Measurements from ENCODE around the gene GOLGB1.

The GOLGB1 gene

GRCh38 chr3:121665488-121665887, 84.1 kb downstream of the GOLGB1 start:
- Histone ChIP-seq H3K36me3 (ENCODE audit: control insufficient read depth, low read length) (peaks cover 37% of the 10 kb centered on the region), H3K4me3 (ENCODE audit: low read length) (no peak overlapping the region), H3K4me2 (ENCODE audit: low read length) (no peak overlapping the region), H3K27me3 (ENCODE audit: control insufficient read depth, low read length) (no peaks in the 10 kb centered on the region), H3K27ac (ENCODE audit: low read depth, low read length) (no peak overlapping the region), H4K20me1 (ENCODE audit: control insufficient read depth, insufficient read depth, low read depth, low read length) (no peaks in the 10 kb centered on the region), H3K79me2 (ENCODE audit: control insufficient read depth, low read length) (peaks cover 2% of the 10 kb centered on the region), H3K4me1 (ENCODE audit: control insufficient read depth, low read length) (peaks cover 10% of the 10 kb centered on the region), H3K9me2 (replicated peaks; ENCODE audit: control insufficient read depth, low read length) (no peaks in the 10 kb centered on the region), H3F3A (ENCODE audit: control insufficient read depth, insufficient read depth) (no peaks in the 10 kb centered on the region), H3K9me3 (ENCODE audit: control insufficient read depth, insufficient read depth, low read length) (no peaks in the 10 kb centered on the region)
- TF ChIP-seq CTCF (IDR thresholded peaks at IDR 0.05; ENCODE audit: low read depth, low read length, poor library complexity, severe bottlenecking) (no peak), EZH2phosphoT487 (IDR thresholded peaks at IDR 0.05; ENCODE audit: borderline replicate concordance, low read length) (no peak)

- no peaks in the 10 kb centered on the region for H3K9me2 ChIP-seq (replicated peaks; ENCODE audit: control insufficient read depth, low read length)
- no peak overlapping the region for H3K4me3 ChIP-seq (ENCODE audit: low read length)
- H4K20me1 ChIP-seq (ENCODE audit: control insufficient read depth, insufficient read depth, low read depth, low read length) = no peaks in the 10 kb centered on the region
- no peaks in the 10 kb centered on the region for H3K9me3 ChIP-seq (ENCODE audit: control insufficient read depth, insufficient read depth, low read length)
- no peak overlapping the region for H3K27ac ChIP-seq (ENCODE audit: low read depth, low read length)
- no peak overlapping the region for H3K4me2 ChIP-seq (ENCODE audit: low read length)
- peaks cover 27% of the 10 kb centered on the region for H3K4me1 ChIP-seq (ENCODE audit: control insufficient read depth, low read length)
- peaks cover 54% of the 10 kb centered on the region for H3K36me3 ChIP-seq (ENCODE audit: control insufficient read depth, low read length)
- H3K79me2 ChIP-seq (ENCODE audit: control insufficient read depth, low read length) = peaks cover 24% of the 10 kb centered on the region
- TF ChIP-seq CTCF (IDR thresholded peaks at IDR 0.05; ENCODE audit: low read depth, low read length, poor library complexity, severe bottlenecking) (no peak), EZH2phosphoT487 (IDR thresholded peaks at IDR 0.05; ENCODE audit: borderline replicate concordance, low read length) (no peak)
- H3F3A ChIP-seq (ENCODE audit: control insufficient read depth, insufficient read depth) = no peaks in the 10 kb centered on the region
- no peaks in the 10 kb centered on the region for H3K27me3 ChIP-seq (ENCODE audit: control insufficient read depth, low read length)
These were observed 86.2 kb downstream of the GOLGB1 start for GRCh38 chr3:121663171-121663847.

DNA sequence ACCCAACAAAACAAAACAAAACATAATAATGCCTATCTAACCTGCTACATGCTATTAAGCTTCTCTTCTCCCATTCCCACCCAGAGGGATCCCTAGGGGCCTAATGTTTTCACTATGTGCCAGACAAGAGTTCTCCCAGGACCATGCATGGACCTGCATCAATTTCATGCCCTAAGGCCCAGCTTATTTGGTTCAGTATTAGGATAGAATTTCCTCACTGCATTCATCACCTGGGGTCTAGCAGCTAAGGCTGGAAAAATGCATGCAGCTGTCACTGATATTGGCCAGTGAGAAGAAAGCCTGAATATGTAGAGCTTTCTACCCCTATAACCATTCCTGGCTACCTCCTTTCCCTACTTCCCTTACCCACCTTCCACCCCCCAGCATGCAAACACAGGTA, 86.8 kb downstream of the GOLGB1 start:
- no peak overlapping the region for H3K4me2 ChIP-seq (ENCODE audit: low read length)
- no peak overlapping the region for H3K27ac ChIP-seq (ENCODE audit: low read depth, low read length)

More for the DNA sequence above, 86.8 kb downstream of the GOLGB1 start:
- Histone ChIP-seq H3K9me3 (ENCODE audit: control insufficient read depth, insufficient read depth, low read length) (no peaks in the 10 kb centered on the region), H3K4me3 (ENCODE audit: low read length) (no peak overlapping the region), H3K79me2 (ENCODE audit: control insufficient read depth, low read length) (peaks cover 30% of the 10 kb centered on the region), H3F3A (ENCODE audit: control insufficient read depth, insufficient read depth) (no peaks in the 10 kb centered on the region), H3K27me3 (ENCODE audit: control insufficient read depth, low read length) (no peaks in the 10 kb centered on the region), H4K20me1 (ENCODE audit: control insufficient read depth, insufficient read depth, low read depth, low read length) (no peaks in the 10 kb centered on the region), H3K36me3 (ENCODE audit: control insufficient read depth, low read length) (peaks cover 56% of the 10 kb centered on the region), H3K4me1 (ENCODE audit: control insufficient read depth, low read length) (peaks cover 30% of the 10 kb centered on the region), H3K9me2 (replicated peaks; ENCODE audit: control insufficient read depth, low read length) (no peaks in the 10 kb centered on the region)
- TF ChIP-seq CTCF (IDR thresholded peaks at IDR 0.05; ENCODE audit: low read depth, low read length, poor library complexity, severe bottlenecking) = no peak
- no peak for TF ChIP-seq EZH2phosphoT487 (IDR thresholded peaks at IDR 0.05; ENCODE audit: borderline replicate concordance, low read length)
